T-helper 17 cell (primary cell): ENCODE data around the gene ROR1. TPM values are rescaled to one million over a fixed set of nuclear protein-coding genes. Genes with fewer than 3 reads are reported as not detected.
"Not testable (repeated sequence)": the region's sequence is repeated elsewhere in the genome, so short reads cannot be mapped to it uniquely, and the experiment has no call there.

Source experiments
- ATAC-seq: fragments of 150-1000 bp; cut with Tn5 transposase; 2 replicates; pipeline ENCODE4 v1.10.0; 2021; ENCODE audit warnings: mild to moderate bottlenecking, moderate library complexity
- DNase-seq, 3 donors: peaks; one replicate each; pipeline versions ENCODE4 v3.0.0 to v3.0.0-alpha.2; 2020 to 2021
- H3K9me3 ChIP-seq: one replicate; pipeline ENCODE4 v1.7.0; 2013; ENCODE audit warnings: low read length, mild to moderate bottlenecking; ENCODE audit not compliant: control insufficient read depth, poor library complexity, severe bottlenecking
- H3K27ac Mint-ChIP-seq: one replicate; pipeline ENCODE4 v1.8.0; 2022; ENCODE audit warnings: mild to moderate bottlenecking, moderate library complexity, mixed read lengths
- H3K27me3 Mint-ChIP-seq: one replicate; pipeline ENCODE4 v1.8.0; 2022; ENCODE audit warnings: mixed read lengths
- H3K36me3 Mint-ChIP-seq: one replicate; pipeline ENCODE4 v1.8.0; 2022; ENCODE audit warnings: low read depth, mixed read lengths
- H3K4me1 Mint-ChIP-seq: one replicate; pipeline ENCODE4 v1.8.0; 2022; ENCODE audit warnings: mild to moderate bottlenecking, mixed read lengths
- H3K4me3 Mint-ChIP-seq: one replicate; pipeline ENCODE4 v1.8.0; 2022; ENCODE audit warnings: mild to moderate bottlenecking, moderate library complexity, mixed read lengths
- total RNA-seq, 4 donors: library from RNA in 2 of 4; stranded (reverse) in 2 of 4; gene quantifications; one replicate each; pipeline ENCODE4 v1.2.3 and lab custom pipeline; 2022 to 2026

Gene ROR1
- total RNA-seq, 2 donors from 2014 or later, result not detected

DNA sequence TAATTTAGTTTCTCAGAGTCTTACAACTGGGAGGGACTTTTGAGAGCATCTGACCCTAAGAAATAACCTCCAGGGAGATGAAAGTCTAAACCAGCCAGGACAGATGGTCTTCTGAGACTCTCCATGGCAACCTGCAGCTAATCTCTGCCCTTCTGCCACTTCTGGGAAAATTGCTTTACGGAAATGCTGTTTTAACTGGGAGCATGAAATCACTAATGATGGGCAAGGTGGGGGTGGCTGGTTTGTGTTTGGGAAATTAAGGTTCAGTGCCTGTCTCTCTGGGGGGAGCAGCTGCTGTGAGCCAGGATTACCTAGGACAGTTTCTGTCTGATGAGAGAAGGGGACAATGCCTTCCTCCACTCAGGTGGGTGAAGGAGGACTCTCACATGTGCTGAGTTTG, 33.2 kb downstream of the ROR1 start:
- H3K27me3 Mint-ChIP-seq, result peaks cover 13% of the 10 kb centered on the region
- no peaks in the 10 kb centered on the region for H3K36me3 Mint-ChIP-seq
- no peaks in the 10 kb centered on the region for H3K9me3 ChIP-seq
- H3K4me3 Mint-ChIP-seq, result no peak overlapping the region
- ATAC-seq (no peak), DNase-seq (no peak)
- H3K27ac Mint-ChIP-seq, result no peak overlapping the region
- no peaks in the 10 kb centered on the region for H3K4me1 Mint-ChIP-seq

DNA sequence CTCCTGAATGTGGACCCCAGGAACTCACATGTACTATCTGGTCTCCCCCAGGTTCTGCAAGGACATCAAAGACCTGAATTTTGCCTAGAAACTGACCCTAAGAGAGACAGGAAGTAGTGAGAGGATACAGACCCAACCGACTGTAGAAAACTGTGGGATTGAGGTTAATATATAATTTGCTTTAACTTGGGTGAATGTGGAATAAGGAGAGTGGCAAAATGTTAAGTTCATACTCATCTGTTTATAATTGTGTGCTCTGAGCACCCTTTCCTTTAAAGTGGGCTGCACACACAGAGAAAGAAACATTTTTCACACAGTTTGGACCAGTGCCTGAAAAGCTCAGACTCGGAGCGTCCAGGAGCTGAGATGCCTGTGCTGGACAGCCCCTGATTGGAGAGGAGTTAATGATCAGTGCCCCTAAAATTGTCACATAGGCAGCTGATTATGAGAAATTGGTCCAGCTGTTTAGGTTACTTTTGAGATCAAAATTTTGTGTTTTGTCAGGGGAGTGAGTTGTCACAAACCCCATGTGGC, 37.2 kb downstream of the ROR1 start:
- DNase-seq, result no peak
- Mint-ChIP-seq H3K4me1 (no peaks in the 10 kb centered on the region), H3K27ac (no peak overlapping the region), H3K4me3 (no peak overlapping the region), H3K36me3 (no peaks in the 10 kb centered on the region), H3K27me3 (peaks cover 16% of the 10 kb centered on the region)
- H3K9me3 ChIP-seq, result no peaks in the 10 kb centered on the region
- ATAC-seq, result no peak

DNA sequence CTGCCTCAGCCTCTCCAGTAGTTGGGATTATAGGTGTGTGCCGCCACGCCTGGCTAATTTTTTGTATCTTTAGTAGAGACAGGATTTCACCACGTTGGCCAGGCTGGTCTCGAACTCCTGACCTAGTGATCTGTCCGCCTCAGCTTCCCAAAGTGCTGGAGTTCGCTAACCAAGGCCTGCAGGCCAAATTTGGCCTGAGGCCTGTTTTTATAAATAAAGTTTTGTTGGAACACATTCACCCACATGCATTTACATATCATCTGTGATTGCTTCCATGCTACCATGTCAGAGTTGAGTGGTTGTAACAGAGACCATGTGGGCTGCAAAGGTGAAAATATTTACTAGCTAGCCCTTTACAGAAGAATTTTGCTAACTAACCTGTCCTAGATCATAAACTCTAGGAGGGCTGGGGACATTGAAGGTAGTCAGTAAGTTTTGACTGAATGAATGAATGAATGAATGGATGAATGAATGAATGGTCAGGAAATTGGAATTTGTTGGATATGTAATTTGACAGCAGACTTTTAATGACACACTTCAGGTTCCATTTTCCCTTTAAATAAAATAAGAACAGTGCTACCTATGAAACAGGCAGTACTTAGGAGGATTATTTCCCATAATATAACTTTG, 38.4 kb downstream of the ROR1 start:
- no peaks in the 10 kb centered on the region for H3K36me3 Mint-ChIP-seq
- no peaks in the 10 kb centered on the region for H3K9me3 ChIP-seq
- H3K27me3 Mint-ChIP-seq, result peaks cover 24% of the 10 kb centered on the region
- DNase-seq, result no peak
- no peak for ATAC-seq
- H3K27ac Mint-ChIP-seq, result no peak overlapping the region
- no peak overlapping the region for H3K4me3 Mint-ChIP-seq
- no peaks in the 10 kb centered on the region for H3K4me1 Mint-ChIP-seq

DNA sequence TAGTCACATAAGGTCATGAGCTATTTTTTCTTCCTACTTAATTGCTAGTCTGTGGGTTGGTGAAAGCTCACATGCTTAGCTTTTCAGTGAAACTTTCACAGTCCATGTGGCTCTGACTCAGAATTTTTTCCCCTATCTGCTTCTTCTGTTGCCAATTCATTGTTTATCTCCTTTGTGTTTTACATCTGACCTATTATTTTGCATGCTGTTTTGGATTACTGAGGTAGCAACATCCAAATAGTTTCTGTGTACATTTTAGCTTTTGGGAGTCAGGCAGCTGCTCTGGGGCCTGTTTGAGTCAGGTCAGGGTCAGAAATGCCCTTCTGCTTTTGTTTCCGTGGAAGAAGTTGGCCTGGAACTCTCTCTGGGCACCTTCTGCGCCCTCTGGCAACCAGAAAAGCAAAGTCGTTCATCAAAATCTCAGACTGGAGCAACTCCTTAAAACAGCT, 40.0 kb downstream of the ROR1 start:
- Mint-ChIP-seq H3K27me3 (peaks cover 32% of the 10 kb centered on the region), H3K27ac (no peak overlapping the region), H3K4me1 (no peaks in the 10 kb centered on the region), H3K36me3 (no peaks in the 10 kb centered on the region), H3K4me3 (no peak overlapping the region)
- H3K9me3 ChIP-seq, result no peaks in the 10 kb centered on the region
- DNase-seq (no peak), ATAC-seq (no peak)

DNA sequence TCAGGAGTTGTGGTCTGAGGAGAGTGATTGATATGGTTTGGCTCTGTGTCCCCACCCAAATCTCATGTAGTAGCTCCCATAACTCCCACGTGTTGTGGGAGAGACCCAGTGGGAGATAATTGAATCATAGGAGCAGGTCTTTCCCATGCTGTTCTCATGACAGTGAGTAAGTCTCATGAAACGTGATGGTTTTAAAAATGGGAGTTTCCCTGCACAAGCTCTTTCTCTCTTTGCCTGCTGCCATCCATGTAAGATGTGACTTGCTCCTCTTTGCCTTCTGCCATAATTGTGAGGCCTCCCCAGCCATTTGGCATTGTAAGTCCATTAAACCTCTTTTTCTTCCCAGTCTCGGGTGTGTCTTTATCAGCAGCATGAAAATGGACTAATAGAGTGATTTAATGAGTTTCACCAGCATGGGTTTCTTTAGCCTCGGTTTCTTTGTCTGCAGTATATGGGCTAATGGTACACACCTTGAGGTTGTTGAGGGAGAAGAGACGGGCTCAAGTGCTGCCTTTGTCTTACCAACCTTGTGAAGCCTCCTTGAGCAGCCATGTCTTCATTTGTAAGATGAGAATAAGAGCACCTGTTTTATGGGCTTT, 42.5 kb downstream of the ROR1 start:
- H3K4me1 Mint-ChIP-seq, H3K27ac Mint-ChIP-seq, H3K36me3 Mint-ChIP-seq, ATAC-seq, H3K9me3 ChIP-seq, DNase-seq, H3K4me3 Mint-ChIP-seq: not testable (repeated sequence)
- peaks cover 39% of the 10 kb centered on the region for H3K27me3 Mint-ChIP-seq

DNA sequence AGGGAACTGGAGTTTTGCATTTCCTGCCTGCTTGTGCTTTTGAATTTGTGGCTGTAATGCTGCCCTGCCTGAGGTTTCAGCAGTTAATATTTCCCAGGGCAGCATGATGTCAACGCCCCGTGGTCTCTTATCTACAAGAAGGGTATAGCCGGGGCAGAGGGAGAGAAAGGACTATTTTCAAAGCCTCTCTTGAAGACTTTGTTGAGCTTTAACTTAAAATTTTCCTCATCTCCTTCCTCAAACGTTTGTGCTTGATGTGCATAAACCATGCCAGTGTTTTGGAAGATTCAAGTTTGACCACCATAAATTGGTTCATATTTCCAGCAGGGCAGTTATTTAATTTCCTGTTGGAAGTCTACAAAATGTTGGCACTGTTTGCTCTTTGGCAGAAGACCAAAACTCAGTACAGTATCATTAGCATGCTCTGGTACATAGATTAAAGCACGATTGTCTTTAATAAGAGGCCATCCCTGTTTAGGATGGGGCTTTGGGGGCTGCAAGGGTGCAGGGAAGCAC, 43.4 kb downstream of the ROR1 start:
- H3K27me3 Mint-ChIP-seq, result peaks cover 39% of the 10 kb centered on the region
- no peaks in the 10 kb centered on the region for H3K36me3 Mint-ChIP-seq
- no peaks in the 10 kb centered on the region for H3K4me1 Mint-ChIP-seq

DNA sequence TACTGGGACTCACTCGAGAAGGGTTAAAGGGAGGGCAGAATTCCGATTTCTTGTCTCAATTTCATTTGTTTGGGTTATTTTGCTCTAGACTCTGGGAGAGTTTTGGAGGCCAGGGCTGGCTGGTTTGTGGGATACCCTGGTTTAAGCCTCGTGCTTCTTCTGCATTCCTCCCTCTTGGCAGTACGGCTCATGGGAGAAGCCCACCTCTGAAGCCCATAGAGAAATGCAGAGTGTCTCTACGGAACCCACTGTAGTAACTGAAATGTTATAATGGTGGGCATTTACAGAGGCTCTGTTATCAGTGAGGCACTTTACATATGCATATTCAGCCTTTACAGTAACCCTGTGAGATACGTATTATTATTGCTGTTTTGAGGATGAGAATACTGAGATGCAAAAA, 43.9 kb downstream of the ROR1 start:
- no peaks in the 10 kb centered on the region for H3K9me3 ChIP-seq
- Mint-ChIP-seq H3K27me3 (peaks cover 39% of the 10 kb centered on the region), H3K36me3 (no peaks in the 10 kb centered on the region), H3K27ac (no peak overlapping the region), H3K4me3 (no peak overlapping the region), H3K4me1 (no peaks in the 10 kb centered on the region)
- no peak for DNase-seq
- no peak for ATAC-seq

More for the DNA sequence above, 43.4 kb downstream of the ROR1 start:
- H3K9me3 ChIP-seq, result no peaks in the 10 kb centered on the region
- Mint-ChIP-seq H3K27ac (no peak overlapping the region), H3K4me3 (no peak overlapping the region)
- ATAC-seq (no peak), DNase-seq (no peak)

DNA sequence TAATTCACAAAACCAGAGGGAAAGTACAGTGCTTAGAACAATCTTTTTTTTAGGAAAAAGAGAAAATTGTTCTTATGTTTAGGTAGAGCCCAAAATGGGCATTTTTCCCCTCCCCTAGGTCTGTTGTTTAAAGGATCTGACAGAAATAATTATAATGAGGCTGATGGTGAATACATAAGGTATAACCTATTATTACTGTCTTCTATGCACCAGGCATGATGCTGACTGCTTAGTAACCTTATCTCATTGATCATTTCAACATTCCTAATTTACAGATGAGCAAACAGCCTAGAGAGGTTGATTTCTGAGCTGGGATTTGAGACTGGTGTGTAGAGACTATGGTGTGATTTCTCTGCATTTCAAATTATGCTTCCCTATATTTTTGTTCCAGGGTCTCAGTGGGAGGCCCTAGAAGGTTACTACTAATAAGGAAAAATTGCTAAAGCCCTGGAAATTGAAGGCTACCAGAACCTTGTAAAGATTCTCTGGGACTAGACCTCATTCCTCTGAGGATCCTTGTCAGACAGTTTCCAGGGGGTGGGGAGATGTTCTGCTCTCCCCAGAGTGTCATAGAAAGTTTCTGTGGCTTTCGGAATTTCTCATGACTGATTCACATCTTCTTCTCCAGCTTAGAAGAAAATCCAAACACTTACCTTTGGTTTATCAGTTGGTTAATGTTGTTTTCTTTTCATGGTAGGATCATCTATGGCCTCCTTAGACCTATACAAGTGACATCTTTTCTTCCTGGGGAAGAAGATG, 44.9 kb downstream of the ROR1 start:
- Mint-ChIP-seq H3K36me3 (no peaks in the 10 kb centered on the region), H3K27me3 (peaks cover 39% of the 10 kb centered on the region), H3K4me3 (no peak overlapping the region), H3K27ac (no peak overlapping the region), H3K4me1 (no peaks in the 10 kb centered on the region)
- H3K9me3 ChIP-seq, result no peaks in the 10 kb centered on the region
- DNase-seq (no peak), ATAC-seq (no peak)

DNA sequence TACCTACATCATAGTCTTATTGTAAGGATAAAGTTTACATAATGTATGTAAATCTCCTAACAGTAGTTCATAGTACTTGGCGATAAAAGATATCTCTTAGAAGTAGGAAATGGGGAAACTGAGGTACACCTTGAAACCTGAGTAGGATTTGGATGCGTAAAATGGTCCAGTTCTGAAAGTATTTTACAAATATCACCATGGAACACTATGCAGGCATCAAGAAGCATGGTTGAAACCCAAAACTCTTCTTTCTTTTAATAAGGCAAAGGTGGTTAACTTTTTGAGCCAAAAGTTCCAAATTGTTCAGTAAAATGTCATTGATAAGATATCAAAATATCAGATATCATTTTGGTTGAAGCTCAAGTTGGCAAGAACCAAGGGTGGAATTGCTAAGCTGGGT, 46.0 kb downstream of the ROR1 start:
- no peak for ATAC-seq
- H3K27ac Mint-ChIP-seq, result no peak overlapping the region

DNA sequence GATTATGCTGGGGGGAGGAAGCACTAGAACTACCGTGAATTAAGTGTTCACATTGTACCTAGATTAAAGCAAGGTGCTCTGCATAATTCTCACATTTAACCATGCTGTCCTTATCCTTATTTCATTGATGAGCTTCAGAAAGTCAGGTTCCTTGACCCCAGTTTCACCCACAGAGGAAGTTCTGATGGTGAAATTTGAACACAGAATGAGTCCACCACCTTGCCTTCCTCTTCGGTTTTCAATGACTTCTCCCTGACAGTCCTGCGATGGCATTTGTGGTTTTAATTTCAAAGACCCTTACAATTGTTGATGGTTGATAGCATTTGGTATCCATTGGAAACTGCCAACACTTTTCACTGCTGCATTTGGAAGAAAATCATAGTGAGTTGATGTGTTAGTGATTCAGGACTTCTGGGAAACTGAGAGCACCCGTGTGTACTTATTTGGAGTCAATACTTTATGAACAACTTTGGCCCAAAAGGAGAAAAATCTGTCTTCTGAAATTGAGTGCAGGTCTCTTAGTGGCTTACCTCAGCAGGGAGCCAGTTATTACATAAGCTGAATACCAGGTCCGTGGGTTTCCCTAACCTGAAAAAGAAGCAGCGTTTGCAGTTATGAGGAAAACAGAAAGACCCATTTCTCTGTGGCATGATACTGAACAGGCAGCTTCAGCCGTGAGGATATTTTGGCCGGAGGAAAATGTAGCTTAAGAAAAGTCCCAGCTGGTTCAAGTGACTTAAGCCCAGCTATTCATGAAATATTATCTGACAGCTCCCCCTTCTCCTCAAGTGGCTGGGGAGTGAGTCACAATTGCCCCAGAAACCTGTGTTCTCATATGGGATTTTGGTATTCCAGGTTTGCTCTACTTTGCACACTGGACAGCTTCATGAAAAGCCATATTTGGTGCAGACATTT, 47.5 kb downstream of the ROR1 start:
- DNase-seq (no peak), ATAC-seq (no peak)
- no peak overlapping the region for H3K27ac Mint-ChIP-seq
- H3K36me3 Mint-ChIP-seq, result no peaks in the 10 kb centered on the region
- no peak overlapping the region for H3K4me3 Mint-ChIP-seq
- H3K9me3 ChIP-seq, result no peaks in the 10 kb centered on the region
- H3K27me3 Mint-ChIP-seq, result peaks cover 28% of the 10 kb centered on the region
- no peaks in the 10 kb centered on the region for H3K4me1 Mint-ChIP-seq

More for the DNA sequence above, 46.0 kb downstream of the ROR1 start:
- Mint-ChIP-seq H3K4me1 (no peaks in the 10 kb centered on the region), H3K4me3 (no peak overlapping the region), H3K36me3 (no peaks in the 10 kb centered on the region), H3K27me3 (peaks cover 38% of the 10 kb centered on the region)
- H3K9me3 ChIP-seq, result no peaks in the 10 kb centered on the region
- no peak for DNase-seq

DNA sequence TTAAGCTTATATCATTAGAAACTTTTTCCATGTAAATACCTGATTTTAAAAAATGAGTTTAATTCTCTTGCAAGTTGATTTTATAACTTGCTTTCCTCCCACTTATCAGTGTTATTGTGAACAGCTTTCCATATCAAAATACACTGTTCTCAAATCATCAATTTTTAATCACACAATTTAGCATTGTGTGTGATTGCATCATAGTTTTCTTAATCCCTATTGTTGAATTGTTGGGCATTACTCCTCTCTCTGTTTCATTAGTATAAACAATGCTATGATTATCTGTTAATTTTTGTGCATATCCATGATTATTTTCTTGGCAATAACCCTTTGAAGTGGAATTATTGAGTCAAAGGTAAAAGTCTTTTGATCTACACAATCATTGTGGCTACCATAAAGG, 48.7 kb downstream of the ROR1 start:
- no peaks in the 10 kb centered on the region for H3K36me3 Mint-ChIP-seq

DNA sequence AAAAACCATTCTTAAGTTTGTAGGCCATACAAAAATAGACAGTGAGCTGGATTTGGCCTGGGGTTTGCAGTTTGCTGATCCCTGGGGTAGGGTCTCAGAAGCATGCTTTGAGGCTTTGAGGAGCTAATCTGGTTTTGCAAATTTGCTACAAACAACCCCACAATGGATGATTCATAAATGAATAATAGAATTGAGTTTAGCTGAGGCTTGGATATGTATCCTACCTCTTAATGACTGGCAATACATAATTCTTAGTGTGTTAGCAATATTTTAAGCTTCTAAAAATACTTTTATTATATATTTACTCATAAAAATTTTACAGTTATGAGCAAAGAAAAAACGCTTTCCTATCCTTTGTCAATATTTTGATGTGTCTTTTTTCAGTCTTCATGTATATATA, 50.6 kb downstream of the ROR1 start:
- no peaks in the 10 kb centered on the region for H3K36me3 Mint-ChIP-seq
- DNase-seq (no peak), ATAC-seq (no peak)
- no peaks in the 10 kb centered on the region for H3K4me1 Mint-ChIP-seq
- H3K9me3 ChIP-seq, result no peaks in the 10 kb centered on the region
- H3K4me3 Mint-ChIP-seq, result no peak overlapping the region
- peaks cover 18% of the 10 kb centered on the region for H3K27me3 Mint-ChIP-seq
- no peak overlapping the region for H3K27ac Mint-ChIP-seq

More for the DNA sequence above, 48.7 kb downstream of the ROR1 start:
- Mint-ChIP-seq H3K27me3 (peaks cover 18% of the 10 kb centered on the region), H3K4me3 (no peak overlapping the region), H3K27ac (no peak overlapping the region), H3K4me1 (no peaks in the 10 kb centered on the region)
- H3K9me3 ChIP-seq, result no peaks in the 10 kb centered on the region
- ATAC-seq (no peak), DNase-seq (no peak)
